ENCODE results near the gene TMEM273.

DNA sequence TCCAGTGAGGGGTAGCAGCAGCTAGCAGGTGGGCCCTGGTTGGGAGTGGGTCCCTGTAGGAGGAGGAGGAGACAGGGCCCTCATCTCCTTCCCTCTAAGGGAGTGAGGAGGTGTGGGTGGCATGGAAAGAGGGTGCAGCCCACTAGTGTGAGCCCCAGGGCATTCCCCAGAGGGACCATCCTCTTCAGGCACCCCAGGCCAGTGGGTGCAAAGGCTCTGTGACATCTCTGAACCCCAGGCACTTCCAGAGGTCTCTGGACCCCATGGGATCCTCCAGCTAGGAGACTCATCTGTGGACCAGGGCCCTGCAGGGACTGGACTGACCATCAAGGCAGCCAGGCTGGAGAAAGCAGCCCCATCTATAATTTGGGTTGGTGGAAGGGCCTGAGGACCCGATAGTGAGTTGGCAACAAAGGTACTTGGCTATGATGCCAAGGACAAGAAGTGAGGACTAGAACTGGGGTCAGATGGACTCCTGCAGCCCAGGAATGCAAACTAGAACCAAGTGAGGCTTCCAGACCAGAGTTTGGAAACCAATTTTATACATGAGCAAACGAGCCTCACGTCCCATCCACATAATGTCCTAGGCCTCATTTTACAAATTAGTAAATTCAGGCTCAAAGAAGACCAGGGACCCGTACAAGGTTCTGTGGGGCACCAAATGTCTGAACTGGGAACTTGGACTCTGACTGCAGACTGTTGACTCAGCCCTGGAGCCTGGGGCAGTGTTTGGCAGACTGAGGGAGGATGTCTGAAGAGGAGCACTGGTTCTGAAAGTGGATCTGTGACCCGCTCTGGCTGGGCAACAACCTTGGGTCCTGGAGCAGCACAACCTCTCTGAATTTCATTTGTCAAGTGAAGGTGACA is 71.4 kb downstream of the TMEM273 start:
- TF ChIP-seq, protein P1, sequence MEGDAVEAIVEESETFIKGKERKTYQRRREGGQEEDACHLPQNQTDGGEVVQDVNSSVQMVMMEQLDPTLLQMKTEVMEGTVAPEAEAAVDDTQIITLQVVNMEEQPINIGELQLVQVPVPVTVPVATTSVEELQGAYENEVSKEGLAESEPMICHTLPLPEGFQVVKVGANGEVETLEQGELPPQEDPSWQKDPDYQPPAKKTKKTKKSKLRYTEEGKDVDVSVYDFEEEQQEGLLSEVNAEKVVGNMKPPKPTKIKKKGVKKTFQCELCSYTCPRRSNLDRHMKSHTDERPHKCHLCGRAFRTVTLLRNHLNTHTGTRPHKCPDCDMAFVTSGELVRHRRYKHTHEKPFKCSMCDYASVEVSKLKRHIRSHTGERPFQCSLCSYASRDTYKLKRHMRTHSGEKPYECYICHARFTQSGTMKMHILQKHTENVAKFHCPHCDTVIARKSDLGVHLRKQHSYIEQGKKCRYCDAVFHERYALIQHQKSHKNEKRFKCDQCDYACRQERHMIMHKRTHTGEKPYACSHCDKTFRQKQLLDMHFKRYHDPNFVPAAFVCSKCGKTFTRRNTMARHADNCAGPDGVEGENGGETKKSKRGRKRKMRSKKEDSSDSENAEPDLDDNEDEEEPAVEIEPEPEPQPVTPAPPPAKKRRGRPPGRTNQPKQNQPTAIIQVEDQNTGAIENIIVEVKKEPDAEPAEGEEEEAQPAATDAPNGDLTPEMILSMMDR (conservative IDR thresholded peaks at IDR 0.05): no peak
- no peak for TF ChIP-seq ZFX (IDR thresholded peaks at IDR 0.05)

All from C4-2B (cell line).